ENCODE data around the gene LRMDA. TPM values are rescaled to one million over a fixed set of nuclear protein-coding genes. Genes with fewer than 3 reads are reported as not detected.
A peak's percentile ranks its signal among the peaks of the same experiment; 100 is the strongest.

Gene LRMDA
- total and polyA plus RNA-seq, 2 of the 13 experiments (the other 11 are each of a cell fraction or from before 2014, with no cell fraction given): 13.4 to 22.0 TPM

DNA sequence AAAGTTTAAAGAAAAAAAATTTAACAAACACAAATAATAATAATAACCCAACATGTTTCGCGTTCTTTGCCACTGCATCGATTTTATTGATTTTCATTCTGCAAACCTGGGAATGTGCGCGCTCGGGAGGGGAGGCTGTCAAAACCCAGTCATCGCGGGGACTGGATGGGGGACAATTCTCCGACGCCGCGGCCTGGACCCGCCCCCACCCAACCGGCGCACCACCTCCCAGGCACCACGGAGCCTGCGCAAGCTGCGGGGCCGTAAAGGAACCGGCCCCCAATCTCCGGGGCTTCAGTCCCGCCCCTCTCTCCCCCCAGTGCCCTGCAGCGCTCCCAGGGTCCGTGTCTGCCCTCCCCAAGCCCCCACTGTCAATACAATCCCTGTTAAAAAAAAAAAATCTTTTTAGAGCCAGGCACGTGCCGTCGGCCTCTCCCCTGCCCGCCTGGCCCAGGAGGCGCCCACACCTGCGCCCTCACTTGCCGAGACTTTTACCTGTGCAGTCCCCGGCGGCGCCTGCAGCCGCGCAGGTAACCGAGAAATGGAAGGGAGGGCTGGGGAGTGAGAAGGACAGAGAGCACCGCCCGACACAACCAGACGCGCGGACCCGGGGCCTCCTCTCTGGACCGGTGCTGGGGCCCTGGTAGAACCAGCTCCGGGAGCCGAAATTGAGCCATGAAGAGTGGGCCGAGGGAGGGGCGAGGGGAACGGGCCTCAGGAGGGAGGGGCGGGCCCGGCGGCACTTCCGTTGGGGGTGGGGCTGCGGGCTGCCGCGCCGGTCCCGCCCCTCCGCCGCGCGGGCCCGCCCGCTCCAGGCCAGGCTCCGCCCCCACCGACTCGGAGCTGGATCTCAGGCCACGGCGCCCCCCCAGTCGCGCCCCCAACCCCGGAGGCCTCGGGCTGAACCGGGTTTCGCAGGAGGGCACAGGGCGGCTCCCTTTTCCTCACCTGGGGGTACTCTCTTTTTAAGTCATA lies 22.2 kb upstream of the LRMDA start (continued):
- no peak for TF ChIP-seq ZNF841 (CRISPR knock-in tag; IDR thresholded peaks at IDR 0.05; ENCODE audit: borderline replicate concordance)
- TF ChIP-seq, protein P1, sequence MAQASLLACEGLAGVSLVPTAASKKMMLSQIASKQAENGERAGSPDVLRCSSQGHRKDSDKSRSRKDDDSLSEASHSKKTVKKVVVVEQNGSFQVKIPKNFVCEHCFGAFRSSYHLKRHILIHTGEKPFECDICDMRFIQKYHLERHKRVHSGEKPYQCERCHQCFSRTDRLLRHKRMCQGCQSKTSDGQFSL (CRISPR knock-in tag; IDR thresholded peaks at IDR 0.05): peak; percentile 76
- peak; percentile 49 for TF ChIP-seq POLR2AphosphoS5 (IDR thresholded peaks at IDR 0.05; ENCODE audit: low read depth, low read length)
- TF ChIP-seq, protein P2, sequence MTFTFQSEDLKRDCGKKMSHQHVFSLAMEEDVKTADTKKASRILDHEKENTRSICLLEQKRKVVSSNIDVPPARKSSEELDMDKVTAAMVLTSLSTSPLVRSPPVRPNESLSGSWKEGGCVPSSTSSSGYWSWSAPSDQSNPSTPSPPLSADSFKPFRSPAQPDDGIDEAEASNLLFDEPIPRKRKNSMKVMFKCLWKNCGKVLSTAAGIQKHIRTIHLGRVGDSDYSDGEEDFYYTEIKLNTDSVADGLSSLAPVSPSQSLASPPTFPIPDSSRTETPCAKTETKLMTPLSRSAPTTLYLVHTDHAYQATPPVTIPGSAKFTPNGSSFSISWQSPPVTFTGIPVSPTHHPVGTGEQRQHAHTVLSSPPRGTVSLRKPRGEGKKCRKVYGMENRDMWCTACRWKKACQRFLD (CRISPR knock-in tag; IDR thresholded peaks at IDR 0.05; ENCODE audit: borderline replicate concordance): no peak
- TF ChIP-seq TMF1 (CRISPR knock-in tag; IDR thresholded peaks at IDR 0.05; ENCODE audit: low read depth): peak; percentile 50; the same call in 1 of the 2 replicates
- TF ChIP-seq, protein P3, sequence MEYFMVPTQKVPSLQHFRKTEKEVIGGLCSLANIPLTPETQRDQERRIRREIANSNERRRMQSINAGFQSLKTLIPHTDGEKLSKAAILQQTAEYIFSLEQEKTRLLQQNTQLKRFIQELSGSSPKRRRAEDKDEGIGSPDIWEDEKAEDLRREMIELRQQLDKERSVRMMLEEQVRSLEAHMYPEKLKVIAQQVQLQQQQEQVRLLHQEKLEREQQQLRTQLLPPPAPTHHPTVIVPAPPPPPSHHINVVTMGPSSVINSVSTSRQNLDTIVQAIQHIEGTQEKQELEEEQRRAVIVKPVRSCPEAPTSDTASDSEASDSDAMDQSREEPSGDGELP (IDR thresholded peaks at IDR 0.05; ENCODE audit: borderline replicate concordance, low read depth): no peak
- peak; percentile 45 for TF ChIP-seq ASH2L (IDR thresholded peaks at IDR 0.05; ENCODE audit: insufficient read length, low read depth, low read length)

Data from HepG2 (cell line).